Stimulated activated CD8-positive, alpha-beta memory T cell treated with anti-CD3 and anti-CD28 coated beads, Interleukin-4, amount 100 ng/mL, for 24 hours (primary cell): ENCODE results near the gene GPD2.

Source experiments
- DNase-seq: peaks from one replicate; pipeline ENCODE4 v3.0.0-alpha.2; 2020; ENCODE audit warnings: low read depth

The GPD2 gene

DNA sequence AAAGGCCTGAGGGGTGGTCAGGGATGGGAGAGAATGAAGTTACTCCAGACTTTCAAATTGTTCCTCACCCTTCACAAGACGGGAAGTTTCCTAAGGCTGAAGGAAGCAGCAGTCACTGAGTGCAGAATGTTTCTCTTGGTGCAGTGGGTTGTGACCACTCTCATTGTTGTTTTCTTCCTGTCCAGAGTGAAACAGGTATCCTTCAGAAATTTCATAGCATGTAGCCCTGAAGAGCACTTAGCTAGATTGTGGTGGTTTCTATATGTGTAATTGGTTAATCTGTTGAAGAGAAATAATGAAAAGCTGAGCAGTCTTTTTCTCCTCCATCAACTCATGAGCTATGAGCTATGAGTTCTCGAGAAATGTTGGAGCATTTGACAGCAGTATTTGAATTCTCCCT lies 96.8 kb downstream of the GPD2 start:
- DNase-seq = no peak

- no peak for DNase-seq
Observed at GRCh38 chr2:156536534-156536933, 100.4 kb downstream of the GPD2 start.

- DNase-seq = no peak
Observed at GRCh38 chr2:156537141-156537540, 101.0 kb downstream of the GPD2 start.

DNA sequence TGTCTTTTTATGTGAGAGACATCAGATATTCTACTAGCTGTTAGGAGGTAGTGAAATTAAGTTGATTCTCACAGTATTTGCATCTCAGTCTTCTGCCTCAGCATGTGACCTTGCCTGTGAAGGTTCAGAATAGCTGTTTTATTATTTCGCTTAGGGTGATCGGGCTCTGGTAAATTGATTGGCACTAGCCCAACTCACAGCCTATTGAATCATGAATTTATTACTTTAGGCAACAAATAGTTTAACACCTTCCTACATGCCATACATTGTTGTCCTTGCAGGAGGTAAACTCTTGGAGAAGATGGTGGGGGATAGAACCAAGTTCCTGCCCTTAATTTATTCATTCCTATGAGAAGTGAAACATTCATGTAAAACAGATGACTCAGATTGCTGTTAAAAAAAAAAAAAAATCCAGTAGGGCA lies 101.9 kb downstream of the GPD2 start:
- DNase-seq = no peak

DNA sequence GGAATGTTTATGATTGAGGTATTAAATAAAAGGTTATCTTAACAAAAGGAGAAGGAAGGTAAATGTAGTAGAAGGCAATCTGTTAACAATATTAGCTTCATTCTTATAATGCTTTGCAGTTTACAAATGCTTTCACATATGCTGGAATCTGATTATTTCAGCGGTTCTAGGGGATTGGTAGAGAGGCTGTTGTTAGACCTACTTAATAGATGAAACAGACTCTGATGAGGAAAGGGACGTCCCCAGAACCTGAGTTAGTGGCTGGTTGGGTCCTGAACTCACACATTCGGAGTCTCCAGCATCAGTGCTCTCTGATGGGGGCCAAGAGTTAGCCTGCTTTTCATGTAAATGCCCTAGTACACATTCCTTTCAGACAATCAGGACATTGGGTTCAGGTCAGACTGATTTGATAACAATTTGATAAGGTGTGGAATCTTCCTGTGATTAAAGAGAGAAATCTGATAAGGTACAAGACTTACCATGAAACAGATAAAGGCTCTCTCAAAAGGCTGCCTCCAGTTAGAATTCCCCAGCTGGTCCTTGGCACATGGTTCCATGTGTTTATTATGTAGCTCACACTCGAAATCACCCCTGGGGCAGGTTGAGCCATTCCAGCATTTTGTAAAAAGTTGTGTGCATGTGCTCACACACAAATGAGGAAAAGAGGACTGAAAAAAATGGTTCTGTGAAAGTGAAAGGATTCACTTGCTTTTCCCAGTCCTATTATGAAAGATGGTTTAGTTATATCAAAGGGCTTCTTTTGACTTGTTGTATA lies 103.1 kb downstream of the GPD2 start:
- DNase-seq = no peak

GRCh38 chr2:156540706-156541105 lies 104.5 kb downstream of the GPD2 start:
- no peak for DNase-seq

DNA sequence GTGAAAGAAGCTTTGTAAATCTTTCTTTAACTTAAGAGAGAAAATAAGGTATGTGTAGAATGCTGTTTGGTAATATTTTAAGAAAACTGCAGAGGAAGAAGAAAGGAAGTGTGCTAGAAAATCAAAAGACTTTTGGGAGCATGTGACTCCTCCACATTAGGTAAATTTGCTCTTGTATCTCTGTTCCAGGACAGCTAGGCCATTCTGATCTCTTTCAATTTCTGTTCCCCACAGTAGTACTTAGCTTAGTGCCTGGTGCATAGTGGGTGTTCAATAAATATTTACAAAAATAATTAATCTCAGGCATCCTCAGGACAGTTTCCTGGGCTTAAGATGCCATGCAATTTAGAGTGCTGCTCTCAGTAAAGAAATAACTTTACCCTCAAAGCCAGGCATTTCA lies 105.0 kb downstream of the GPD2 start:
- no peak for DNase-seq

GRCh38 chr2:156541706-156542105 lies 105.5 kb downstream of the GPD2 start:
- no peak for DNase-seq

DNA sequence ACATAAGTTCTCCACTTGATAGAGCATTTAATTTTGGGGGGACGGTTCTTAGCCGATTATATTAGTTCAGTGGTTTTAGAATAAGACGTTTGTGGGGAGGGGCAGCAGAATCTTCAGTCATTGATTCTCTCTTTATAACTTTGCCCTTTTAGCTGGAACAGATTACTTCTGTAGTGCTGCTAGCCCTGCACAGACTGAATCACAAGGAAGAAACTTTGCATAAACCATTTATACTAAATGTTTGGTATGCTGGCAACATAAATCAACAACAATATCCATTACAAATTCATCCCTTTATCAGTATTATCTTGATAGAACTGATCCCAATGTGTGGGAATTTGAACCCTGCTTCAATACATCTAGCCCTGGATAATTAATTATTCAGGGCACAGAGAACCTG lies 112.2 kb downstream of the GPD2 start:
- DNase-seq = no peak

GRCh38 chr2:156553714-156554442 lies 117.7 kb downstream of the GPD2 start:
- DNase-seq = no peak

GRCh38 chr2:156561326-156561725 lies 125.1 kb downstream of the GPD2 start:
- DNase-seq = no peak

GRCh38 chr2:156562124-156562523 lies 125.9 kb downstream of the GPD2 start:
- no peak for DNase-seq

DNA sequence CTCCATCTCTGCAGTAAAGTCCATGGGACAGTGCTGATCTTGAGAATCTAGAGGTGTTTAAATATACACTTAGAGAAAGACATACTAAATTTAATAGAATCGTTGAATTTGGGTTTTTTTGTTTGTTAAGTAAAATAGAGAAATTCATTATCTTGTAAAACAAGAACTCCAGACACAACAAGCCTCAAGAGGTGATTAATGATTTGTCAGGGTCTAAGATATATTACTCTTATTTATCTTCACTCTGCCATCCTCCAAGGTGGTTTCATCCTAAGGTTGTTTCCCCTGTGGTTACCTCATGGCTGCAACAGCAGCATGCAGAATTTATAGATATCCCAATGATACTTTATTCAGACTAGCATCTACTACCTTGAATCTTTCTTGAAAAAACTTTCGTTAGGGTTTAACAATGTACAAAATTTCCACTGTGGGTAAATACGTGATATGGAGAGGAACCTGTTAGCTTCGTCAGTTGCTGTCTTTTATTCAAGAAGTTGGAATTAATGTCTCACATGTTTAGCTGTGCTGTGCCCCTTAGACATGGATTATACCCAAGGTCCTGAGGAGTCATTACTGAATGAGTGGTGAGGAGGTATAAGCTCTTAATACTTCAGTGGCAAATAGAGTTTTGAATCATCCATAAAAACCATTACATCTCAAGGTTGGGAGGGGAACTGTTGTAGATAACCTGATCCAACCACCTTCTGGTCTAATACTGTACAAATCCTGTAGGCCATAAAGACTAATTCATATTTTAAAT lies 128.0 kb downstream of the GPD2 start:
- DNase-seq = no peak

- DNase-seq = no peak
Observed at GRCh38 chr2:156565066-156565710, 129.0 kb downstream of the GPD2 start.

- DNase-seq = no peak
Observed at GRCh38 chr2:156573710-156574109, 137.5 kb downstream of the GPD2 start.

DNA sequence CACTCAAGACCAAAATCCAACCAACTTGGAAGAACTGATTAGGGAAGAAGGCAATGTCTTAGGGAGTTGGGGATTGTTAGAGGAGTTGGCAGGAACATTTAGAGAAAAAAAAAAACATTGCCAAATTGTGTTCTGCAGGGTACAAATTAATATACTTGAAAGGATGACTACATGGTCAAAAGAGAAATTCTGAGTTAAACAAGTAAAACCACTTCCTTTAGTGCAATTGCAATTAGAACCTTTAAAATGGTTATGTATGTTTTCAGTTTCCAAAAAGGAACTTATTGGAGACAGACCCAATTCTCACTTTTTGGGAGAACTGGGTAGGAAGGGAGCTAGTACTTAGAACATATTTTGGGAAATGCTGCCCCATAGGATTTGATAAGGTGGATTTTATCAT lies 137.9 kb downstream of the GPD2 start:
- DNase-seq = no peak

DNA sequence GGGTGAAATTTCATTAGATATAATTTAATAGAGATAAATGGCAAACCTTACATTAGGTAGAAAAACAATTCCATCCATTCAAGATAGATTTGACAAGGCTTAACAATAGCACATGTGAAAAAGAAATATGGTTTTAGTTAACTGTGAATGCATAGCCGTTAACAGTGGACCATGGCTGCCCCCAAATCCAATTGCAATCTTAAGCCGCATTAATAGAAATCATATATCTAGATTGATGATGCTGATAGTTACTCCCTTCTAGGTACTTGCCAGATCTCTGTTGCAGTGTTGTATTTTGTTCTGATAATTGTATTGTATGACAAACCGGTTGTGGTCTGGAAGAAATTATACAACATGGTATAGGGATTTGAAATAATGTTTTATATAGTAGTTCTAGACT lies 139.8 kb downstream of the GPD2 start:
- DNase-seq = no peak

DNA sequence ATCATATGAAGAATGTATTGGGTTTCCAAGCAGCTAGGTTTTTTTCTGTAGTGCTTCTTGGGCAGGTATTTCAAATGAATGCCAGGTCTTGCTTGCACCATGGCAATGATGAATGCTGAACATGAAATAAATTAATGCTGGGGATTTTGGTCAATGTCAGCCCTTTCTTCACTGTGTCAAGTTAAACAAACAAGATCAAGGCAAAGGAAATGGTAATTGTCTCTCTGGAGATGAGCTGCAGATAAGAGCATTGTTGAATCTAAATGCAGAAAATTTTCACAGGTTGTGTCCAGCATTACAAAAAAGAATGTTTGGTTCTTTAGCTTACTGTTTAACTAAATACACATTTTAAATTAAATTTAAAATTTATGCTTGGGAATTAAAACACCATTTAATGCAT lies 144.3 kb downstream of the GPD2 start:
- no peak for DNase-seq

DNA sequence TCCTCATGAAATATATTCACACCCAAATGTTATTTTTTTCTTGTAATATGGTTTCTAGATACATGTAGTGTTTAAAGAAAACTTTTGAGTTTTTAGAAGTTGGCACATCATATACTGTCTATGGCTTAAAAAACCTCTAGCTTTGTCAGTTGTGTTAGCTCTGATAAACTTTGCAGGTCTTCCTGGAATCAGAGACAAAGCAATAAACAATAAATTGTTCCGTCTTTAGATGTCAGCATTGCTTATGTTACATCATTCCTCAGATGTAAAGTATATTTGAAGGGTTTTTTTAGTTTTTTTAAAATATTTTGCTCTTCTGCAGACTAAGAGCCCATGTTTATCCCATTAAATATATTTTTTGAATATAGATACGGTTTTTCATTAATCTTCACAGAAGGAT lies 145.1 kb downstream of the GPD2 start:
- DNase-seq = no peak

DNA sequence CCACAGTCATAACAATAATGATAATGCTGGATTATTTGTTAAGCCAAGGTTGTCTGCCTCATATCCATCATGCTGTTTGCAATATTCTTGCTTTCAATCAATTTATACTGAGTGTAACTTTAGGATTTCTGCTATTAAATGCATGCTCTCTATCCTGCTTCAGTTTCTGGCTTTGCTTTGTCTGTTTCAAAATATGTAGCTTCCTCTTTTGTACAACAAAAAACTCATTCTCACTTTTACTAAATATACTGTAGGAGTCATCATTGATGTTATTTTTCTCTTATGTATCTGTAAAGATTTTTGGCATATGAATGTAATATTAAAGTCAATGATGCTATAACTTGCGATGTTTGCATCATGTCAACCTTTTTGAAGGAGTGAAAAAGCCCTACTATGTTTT lies 149.3 kb downstream of the GPD2 start:
- no peak for DNase-seq

DNA sequence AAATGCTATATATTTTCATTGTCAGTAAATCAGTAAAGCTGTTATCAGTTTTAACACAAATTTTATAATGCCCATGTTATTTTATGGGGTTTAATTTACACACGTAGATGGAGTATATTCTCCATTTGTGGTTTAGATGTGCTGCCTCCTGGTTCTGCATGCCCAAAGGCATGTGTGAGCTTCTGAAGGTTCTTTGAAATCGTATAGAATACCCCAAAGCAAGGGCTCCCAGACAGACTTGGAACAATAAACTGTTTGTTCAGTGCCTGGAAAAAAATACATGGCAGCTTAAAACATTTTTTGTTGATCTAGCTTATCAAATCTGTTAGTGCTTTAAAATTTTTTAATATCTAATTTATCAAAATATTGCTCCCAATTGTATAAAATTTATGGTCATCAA lies 150.4 kb downstream of the GPD2 start:
- no peak for DNase-seq

DNA sequence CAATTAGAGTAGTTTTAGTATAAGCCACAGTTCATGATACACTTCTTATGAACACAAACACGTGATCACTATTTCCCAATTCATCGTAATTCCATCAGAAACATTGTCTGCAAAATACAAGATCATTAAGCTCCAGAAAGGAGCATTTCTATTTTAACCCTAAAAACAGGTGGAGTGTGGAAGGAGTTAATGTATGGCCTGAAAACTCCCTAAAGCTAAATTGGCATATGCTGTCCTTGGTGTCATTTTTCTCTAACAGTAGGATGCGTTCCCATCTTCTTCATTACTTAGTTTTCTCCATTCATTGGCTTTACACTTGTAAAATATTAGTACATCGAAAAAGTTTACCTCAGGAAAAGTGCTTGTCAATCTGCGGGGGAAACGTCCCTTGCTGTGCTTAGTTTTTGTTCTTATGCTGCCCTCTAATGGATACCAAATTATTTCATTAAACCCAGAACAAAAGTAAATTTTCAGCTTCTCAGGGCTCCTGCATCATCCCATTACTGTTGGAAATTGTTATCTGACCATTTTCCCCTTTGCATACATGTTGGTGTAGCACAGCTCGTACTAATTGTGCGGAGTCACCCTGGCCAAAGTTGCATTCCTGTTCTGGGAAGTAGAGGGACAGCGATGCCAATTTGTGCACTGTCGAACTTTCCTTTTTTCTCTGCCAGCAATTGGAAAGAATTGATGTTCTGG lies 153.4 kb downstream of the GPD2 start:
- no peak for DNase-seq
